ENCODE data around the gene PABPC3.

Gene PABPC3

GRCh38 chr13:25112695-25113255 is 16.8 kb downstream of the PABPC3 start:
- no peak for DNase-seq

GRCh38 chr13:25114220-25114619 is 18.3 kb downstream of the PABPC3 start:
- DNase-seq: peak; percentile 34

- DNase-seq: no peak
These were observed 20.1 kb downstream of the PABPC3 start for GRCh38 chr13:25116044-25116443.

- no peak for DNase-seq
These were observed 21.4 kb downstream of the PABPC3 start for GRCh38 chr13:25117312-25117711.

GRCh38 chr13:25118378-25118905 is 22.5 kb downstream of the PABPC3 start:
- no peak for DNase-seq

GRCh38 chr13:25130944-25131343 is 35.0 kb downstream of the PABPC3 start:
- no peak for DNase-seq

GRCh38 chr13:25131881-25132420 is 36.0 kb downstream of the PABPC3 start:
- DNase-seq: no peak

GRCh38 chr13:25132751-25133390 is 36.9 kb downstream of the PABPC3 start:
- DNase-seq: no peak

GRCh38 chr13:25135896-25136295 is 40.0 kb downstream of the PABPC3 start:
- DNase-seq: no peak

GRCh38 chr13:25136880-25137787 is 41.2 kb downstream of the PABPC3 start:
- no peak for DNase-seq

- DNase-seq: no peak
These were observed 41.8 kb downstream of the PABPC3 start for GRCh38 chr13:25137788-25138115.

GRCh38 chr13:25141042-25141441 is 45.1 kb downstream of the PABPC3 start:
- no peak for DNase-seq

- DNase-seq: no peak
These were observed 47.8 kb downstream of the PABPC3 start for GRCh38 chr13:25143706-25144105.

GRCh38 chr13:25147638-25148401 is 51.9 kb downstream of the PABPC3 start:
- DNase-seq: no peak

- no peak for DNase-seq
These were observed 52.5 kb downstream of the PABPC3 start for GRCh38 chr13:25148402-25148771.
